NCI-H1417 treated with DMSO at 0.1 percent for 48 hours (cell line): ENCODE measurements around the gene AUTS2.

ENCODE experiments used
- DNase-seq: peaks from one replicate; lab custom pipeline; 2025; lab: John Stamatoyannopoulos, UW

Gene AUTS2

GRCh38 chr7:70743531-70744325 lies 1145.5 kb downstream of the AUTS2 start:
- DNase-seq = no peak

GRCh38 chr7:70744492-70744891 lies 1146.2 kb downstream of the AUTS2 start:
- DNase-seq = no peak

- no peak for DNase-seq
These were observed 1151.6 kb downstream of the AUTS2 start for GRCh38 chr7:70749831-70750230.

GRCh38 chr7:70751895-70752294 lies 1153.6 kb downstream of the AUTS2 start:
- no peak for DNase-seq

GRCh38 chr7:70752794-70753241 lies 1154.5 kb downstream of the AUTS2 start:
- DNase-seq = no peak

- DNase-seq = no peak
These were observed 1158.5 kb downstream of the AUTS2 start for GRCh38 chr7:70756789-70757188.

- DNase-seq = no peak
These were observed 1160.4 kb downstream of the AUTS2 start for GRCh38 chr7:70758646-70759045.

GRCh38 chr7:70759674-70760073 lies 1161.4 kb downstream of the AUTS2 start:
- no peak for DNase-seq

GRCh38 chr7:70761711-70762328 lies 1163.5 kb downstream of the AUTS2 start:
- DNase-seq = no peak

- no peak for DNase-seq
These were observed 1164.4 kb downstream of the AUTS2 start for GRCh38 chr7:70762696-70763095.

- DNase-seq = no peak
These were observed 1165.9 kb downstream of the AUTS2 start for GRCh38 chr7:70763961-70764691.

GRCh38 chr7:70764701-70765208 lies 1166.5 kb downstream of the AUTS2 start:
- DNase-seq = no peak

- DNase-seq = no peak
These were observed 1167.4 kb downstream of the AUTS2 start for GRCh38 chr7:70765651-70766050.

GRCh38 chr7:70766109-70766508 lies 1167.8 kb downstream of the AUTS2 start:
- no peak for DNase-seq

GRCh38 chr7:70766694-70767093 lies 1168.4 kb downstream of the AUTS2 start:
- DNase-seq = no peak

- DNase-seq = no peak
These were observed 1171.9 kb downstream of the AUTS2 start for GRCh38 chr7:70770154-70770553.

GRCh38 chr7:70771451-70771850 lies 1173.2 kb downstream of the AUTS2 start:
- no peak for DNase-seq

GRCh38 chr7:70772891-70773290 lies 1174.6 kb downstream of the AUTS2 start:
- no peak for DNase-seq

GRCh38 chr7:70773406-70773805 lies 1175.1 kb downstream of the AUTS2 start:
- DNase-seq = no peak

- no peak for DNase-seq
These were observed 1176.8 kb downstream of the AUTS2 start for GRCh38 chr7:70774950-70775527.

- no peak for DNase-seq
These were observed 1177.4 kb downstream of the AUTS2 start for GRCh38 chr7:70775570-70776156.

GRCh38 chr7:70776627-70777101 lies 1178.4 kb downstream of the AUTS2 start:
- DNase-seq = no peak
